ENCODE measurements around the gene COQ8A.

Gene COQ8A

DNA sequence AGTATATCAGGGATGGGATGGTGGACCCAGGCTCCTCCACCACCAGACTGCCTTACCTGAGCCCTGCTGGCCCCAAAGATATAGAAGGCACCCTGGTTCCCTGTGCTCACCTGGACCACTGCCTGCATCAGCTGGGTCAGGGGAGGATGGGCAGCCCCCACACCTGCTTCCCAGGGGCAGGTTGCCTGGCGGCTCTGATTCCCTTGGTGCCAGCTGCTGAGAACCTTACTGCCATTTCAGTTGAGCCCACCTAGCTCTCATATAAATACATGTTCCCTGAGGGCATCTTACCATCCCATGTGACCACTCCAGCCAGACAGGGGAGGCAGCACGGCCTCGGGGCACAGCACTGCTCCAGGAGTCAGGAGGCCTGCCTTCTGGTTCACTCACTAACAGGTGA lies 45.3 kb upstream of the COQ8A start:
- TF ChIP-seq, protein P1, sequence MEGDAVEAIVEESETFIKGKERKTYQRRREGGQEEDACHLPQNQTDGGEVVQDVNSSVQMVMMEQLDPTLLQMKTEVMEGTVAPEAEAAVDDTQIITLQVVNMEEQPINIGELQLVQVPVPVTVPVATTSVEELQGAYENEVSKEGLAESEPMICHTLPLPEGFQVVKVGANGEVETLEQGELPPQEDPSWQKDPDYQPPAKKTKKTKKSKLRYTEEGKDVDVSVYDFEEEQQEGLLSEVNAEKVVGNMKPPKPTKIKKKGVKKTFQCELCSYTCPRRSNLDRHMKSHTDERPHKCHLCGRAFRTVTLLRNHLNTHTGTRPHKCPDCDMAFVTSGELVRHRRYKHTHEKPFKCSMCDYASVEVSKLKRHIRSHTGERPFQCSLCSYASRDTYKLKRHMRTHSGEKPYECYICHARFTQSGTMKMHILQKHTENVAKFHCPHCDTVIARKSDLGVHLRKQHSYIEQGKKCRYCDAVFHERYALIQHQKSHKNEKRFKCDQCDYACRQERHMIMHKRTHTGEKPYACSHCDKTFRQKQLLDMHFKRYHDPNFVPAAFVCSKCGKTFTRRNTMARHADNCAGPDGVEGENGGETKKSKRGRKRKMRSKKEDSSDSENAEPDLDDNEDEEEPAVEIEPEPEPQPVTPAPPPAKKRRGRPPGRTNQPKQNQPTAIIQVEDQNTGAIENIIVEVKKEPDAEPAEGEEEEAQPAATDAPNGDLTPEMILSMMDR (conservative IDR thresholded peaks at IDR 0.05; ENCODE audit: low read depth, low read length) = no peak
- no peak overlapping the region for H3K4me3 ChIP-seq (ENCODE audit: low read length)
- DNase-seq (ENCODE audit: low read depth) = no peak

GRCh38 chr1:226895644-226896043 lies 44.5 kb upstream of the COQ8A start:
- no peak for DNase-seq (ENCODE audit: low read depth)
- TF ChIP-seq, protein P1 (conservative IDR thresholded peaks at IDR 0.05; ENCODE audit: low read depth, low read length) = no peak
- no peak overlapping the region for H3K4me3 ChIP-seq (ENCODE audit: low read length)

GRCh38 chr1:226898246-226898645 lies 41.8 kb upstream of the COQ8A start:
- DNase-seq (ENCODE audit: low read depth) = no peak
- no peak overlapping the region for H3K4me3 ChIP-seq (ENCODE audit: low read length)
- TF ChIP-seq, protein P1 (conservative IDR thresholded peaks at IDR 0.05; ENCODE audit: low read depth, low read length) = no peak

DNA sequence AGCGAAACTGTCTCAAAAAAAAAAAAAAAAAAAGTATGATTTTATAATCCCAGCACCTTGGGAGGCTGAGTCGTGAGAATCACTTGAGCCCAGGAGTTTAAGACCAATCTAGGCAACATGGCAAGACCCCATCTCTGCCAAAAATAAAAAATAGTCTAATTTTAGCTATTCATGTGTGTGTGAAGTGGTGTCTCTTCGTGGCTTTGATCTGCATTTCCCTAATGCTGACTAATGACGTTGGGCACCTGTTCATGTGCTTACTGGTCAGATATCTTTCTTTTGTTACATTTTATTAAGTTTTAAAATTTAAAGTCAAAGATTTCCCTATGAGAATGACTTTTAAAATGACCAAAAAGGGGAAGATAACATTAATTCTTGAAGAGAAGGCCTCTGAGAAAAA lies 38.7 kb upstream of the COQ8A start:
- TF ChIP-seq, protein P1 (conservative IDR thresholded peaks at IDR 0.05; ENCODE audit: low read depth, low read length) = no peak
- H3K4me3 ChIP-seq (ENCODE audit: low read length) = no peak overlapping the region
- DNase-seq (ENCODE audit: low read depth) = no peak

- no peak overlapping the region for H3K4me3 ChIP-seq (ENCODE audit: low read length)
- TF ChIP-seq, protein P1 (conservative IDR thresholded peaks at IDR 0.05; ENCODE audit: low read depth, low read length) = no peak
- DNase-seq (ENCODE audit: low read depth) = no peak
These were observed 37.5 kb upstream of the COQ8A start for GRCh38 chr1:226902601-226903000.

- TF ChIP-seq, protein P1 (conservative IDR thresholded peaks at IDR 0.05; ENCODE audit: low read depth, low read length) = no peak
- H3K4me3 ChIP-seq (ENCODE audit: low read length) = no peak overlapping the region
- no peak for DNase-seq (ENCODE audit: low read depth)
These were observed 36.0 kb upstream of the COQ8A start for GRCh38 chr1:226903819-226904716.

DNA sequence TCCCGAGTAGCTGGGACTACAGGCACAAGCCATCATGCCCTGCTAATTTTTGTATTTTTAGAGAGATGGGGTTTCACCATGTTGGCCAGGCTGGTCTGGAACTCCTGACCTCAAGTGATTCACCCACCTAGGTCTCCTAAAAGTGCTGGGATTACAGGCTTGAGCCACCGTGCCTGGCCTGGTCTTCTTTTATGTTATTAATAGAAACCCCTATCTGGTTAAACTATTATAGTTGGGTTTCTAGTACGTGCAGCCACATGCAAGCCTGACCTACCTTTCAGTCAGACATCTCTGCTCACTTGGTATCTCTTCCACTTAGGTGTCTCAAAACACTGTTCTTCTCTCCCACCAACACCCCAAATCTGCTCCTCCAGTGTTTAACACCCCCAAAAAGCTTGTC lies 35.3 kb upstream of the COQ8A start:
- TF ChIP-seq, protein P1 (conservative IDR thresholded peaks at IDR 0.05; ENCODE audit: low read depth, low read length) = no peak
- DNase-seq (ENCODE audit: low read depth) = no peak

More for the DNA sequence above, 35.3 kb upstream of the COQ8A start:
- no peak overlapping the region for H3K4me3 ChIP-seq (ENCODE audit: low read length)

Data from retinal pigment epithelial cell (primary cell).